CD4-positive, alpha-beta T cell treated with Interferon gamma for 1 hour (primary cell): ENCODE data around the gene TAPT1.

ENCODE experiments used
- DNase-seq: peaks from one replicate; pipeline ENCODE4 v3.0.0-alpha.2; 2020

Gene TAPT1

GRCh38 chr4:16125571-16126445 lies 100.5 kb downstream of the TAPT1 start:
- no peak for DNase-seq

- DNase-seq, result no peak
These were observed 102.0 kb downstream of the TAPT1 start for GRCh38 chr4:16124232-16124631.

GRCh38 chr4:16123356-16124084 lies 102.8 kb downstream of the TAPT1 start:
- no peak for DNase-seq

- no peak for DNase-seq
These were observed 103.5 kb downstream of the TAPT1 start for GRCh38 chr4:16122784-16123183.

- no peak for DNase-seq
These were observed 104.0 kb downstream of the TAPT1 start for GRCh38 chr4:16122308-16122711.

- no peak for DNase-seq
These were observed 105.6 kb downstream of the TAPT1 start for GRCh38 chr4:16120720-16121119.

GRCh38 chr4:16119981-16120380 lies 106.3 kb downstream of the TAPT1 start:
- no peak for DNase-seq

GRCh38 chr4:16118090-16118489 lies 108.2 kb downstream of the TAPT1 start:
- no peak for DNase-seq

- DNase-seq, result no peak
These were observed 109.1 kb downstream of the TAPT1 start for GRCh38 chr4:16117164-16117563.

- no peak for DNase-seq
These were observed 109.7 kb downstream of the TAPT1 start for GRCh38 chr4:16116493-16116990.

- DNase-seq, result no peak
These were observed 110.3 kb downstream of the TAPT1 start for GRCh38 chr4:16116019-16116418.

- DNase-seq, result no peak
These were observed 111.7 kb downstream of the TAPT1 start for GRCh38 chr4:16114546-16114945.

GRCh38 chr4:16113741-16114140 lies 112.5 kb downstream of the TAPT1 start:
- DNase-seq, result no peak

GRCh38 chr4:16111533-16111932 lies 114.7 kb downstream of the TAPT1 start:
- DNase-seq, result no peak

- no peak for DNase-seq
These were observed 115.5 kb downstream of the TAPT1 start for GRCh38 chr4:16110661-16111290.
